Loucy (cell line): ENCODE results near the gene INSIG2.

Source experiments
- H2AFZ ChIP-seq: fragments of 200-600 bp; sonication (generic); 2 replicates; pipeline ENCODE4 v1.6.0; 2016; ENCODE audit warnings: antibody characterized with exemption, mild to moderate bottlenecking, low read length, moderate library complexity
- H3F3A ChIP-seq: fragments of 200-600 bp; 2 replicates; pipeline ENCODE4 v1.6.0; 2016; ENCODE audit warnings: antibody characterized with exemption, low read depth, mild to moderate bottlenecking
- H3K27me3 ChIP-seq: fragments of 200-600 bp; sonication (generic); 2 replicates; pipeline ENCODE4 v1.6.1; 2014; ENCODE audit warnings: low read length, mild to moderate bottlenecking; ENCODE audit not compliant: insufficient read depth, poor library complexity, severe bottlenecking
- H3K36me3 ChIP-seq: fragments of 200-600 bp; sonication (generic); 2 replicates; pipeline ENCODE4 v1.6.1; 2016; ENCODE audit warnings: low read length; ENCODE audit not compliant: insufficient read depth
- H3K4me1 ChIP-seq: fragments of 200-600 bp; sonication (generic); 2 replicates; pipeline ENCODE4 v1.5.1; 2014; ENCODE audit warnings: low read length, mild to moderate bottlenecking; ENCODE audit not compliant: insufficient read depth, poor library complexity, severe bottlenecking
- H3K4me2 ChIP-seq: fragments of 200-600 bp; sonication (generic); 2 replicates; pipeline ENCODE4 v1.6.0; 2014; ENCODE audit warnings: antibody characterized with exemption, low read length, low read depth, mild to moderate bottlenecking; ENCODE audit not compliant: poor library complexity, severe bottlenecking
- H3K4me3 ChIP-seq: fragments of 200-600 bp; sonication (generic); 2 replicates; pipeline ENCODE4 v1.5.1; 2014; ENCODE audit warnings: low read length, mild to moderate bottlenecking, mixed read lengths; ENCODE audit not compliant: poor library complexity, severe bottlenecking
- H3K79me2 ChIP-seq: fragments of 200-600 bp; sonication (generic); 2 replicates; pipeline ENCODE4 v1.6.1; 2014; ENCODE audit warnings: low read length; ENCODE audit not compliant: insufficient read depth
- H3K9ac ChIP-seq: fragments of 200-600 bp; sonication (generic); 2 replicates; pipeline ENCODE4 v1.6.0; 2014; ENCODE audit warnings: mild to moderate bottlenecking, low read depth, low read length, moderate library complexity; ENCODE audit not compliant: poor library complexity, severe bottlenecking
- H3K9me2 ChIP-seq: fragments of 200-600 bp; sonication (generic); replicated peaks from 2 replicates; pipeline ENCODE4 v1.6.1; 2016; ENCODE audit warnings: low read depth, low read length, mixed read lengths
- H3K9me3 ChIP-seq: fragments of 200-600 bp; sonication (generic); 2 replicates; pipeline ENCODE4 v1.6.1; 2014; ENCODE audit warnings: mild to moderate bottlenecking, antibody characterized with exemption, low read length, low read depth; ENCODE audit not compliant: insufficient read depth
- H4K20me1 ChIP-seq: fragments of 200-600 bp; sonication (generic); 2 replicates; pipeline ENCODE4 v1.6.0; 2014; ENCODE audit warnings: antibody characterized with exemption, low read length, mild to moderate bottlenecking; ENCODE audit not compliant: insufficient read depth, poor library complexity, severe bottlenecking
- EZH2phosphoT487 ChIP-seq: fragments of 200-600 bp; IDR thresholded peaks from 2 replicates; pipeline ENCODE4 v1.6.1; 2018; ENCODE audit warnings: antibody characterized with exemption, mild to moderate bottlenecking, moderate library complexity, borderline replicate concordance
- TF ChIP-seq, protein P1 (sequence below): fragments of 200-600 bp; sonication (generic); conservative IDR thresholded peaks from 2 replicates; pipeline ENCODE4 v1.5.1; 2014; ENCODE audit warnings: mild to moderate bottlenecking, antibody characterized with exemption, low read length

INSIG2 gene

DNA sequence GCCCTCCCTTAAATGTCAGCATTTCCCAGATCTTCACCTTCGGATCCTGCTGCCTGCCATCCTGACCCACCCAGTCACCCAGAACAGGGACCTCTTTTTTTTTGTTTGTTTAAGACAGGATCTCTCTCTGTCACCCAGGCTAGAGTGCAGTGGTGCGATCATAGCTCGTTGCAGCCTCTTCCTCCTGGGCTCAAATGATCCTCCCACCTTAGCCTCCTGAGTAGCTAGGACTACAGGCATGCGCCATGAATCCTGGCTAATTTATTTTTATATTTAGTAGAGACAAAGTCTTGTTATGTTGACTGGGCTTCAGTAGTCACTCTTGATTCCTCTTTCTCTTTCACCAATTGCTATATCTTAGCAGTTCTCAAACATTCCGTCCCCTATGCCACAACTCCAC lies 39.0 kb downstream of the INSIG2 start:
- H3K4me3 ChIP-seq = no peak overlapping the region
- no peak for TF ChIP-seq EZH2phosphoT487
- TF ChIP-seq, protein P1, sequence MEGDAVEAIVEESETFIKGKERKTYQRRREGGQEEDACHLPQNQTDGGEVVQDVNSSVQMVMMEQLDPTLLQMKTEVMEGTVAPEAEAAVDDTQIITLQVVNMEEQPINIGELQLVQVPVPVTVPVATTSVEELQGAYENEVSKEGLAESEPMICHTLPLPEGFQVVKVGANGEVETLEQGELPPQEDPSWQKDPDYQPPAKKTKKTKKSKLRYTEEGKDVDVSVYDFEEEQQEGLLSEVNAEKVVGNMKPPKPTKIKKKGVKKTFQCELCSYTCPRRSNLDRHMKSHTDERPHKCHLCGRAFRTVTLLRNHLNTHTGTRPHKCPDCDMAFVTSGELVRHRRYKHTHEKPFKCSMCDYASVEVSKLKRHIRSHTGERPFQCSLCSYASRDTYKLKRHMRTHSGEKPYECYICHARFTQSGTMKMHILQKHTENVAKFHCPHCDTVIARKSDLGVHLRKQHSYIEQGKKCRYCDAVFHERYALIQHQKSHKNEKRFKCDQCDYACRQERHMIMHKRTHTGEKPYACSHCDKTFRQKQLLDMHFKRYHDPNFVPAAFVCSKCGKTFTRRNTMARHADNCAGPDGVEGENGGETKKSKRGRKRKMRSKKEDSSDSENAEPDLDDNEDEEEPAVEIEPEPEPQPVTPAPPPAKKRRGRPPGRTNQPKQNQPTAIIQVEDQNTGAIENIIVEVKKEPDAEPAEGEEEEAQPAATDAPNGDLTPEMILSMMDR = no peak
- H3K9ac ChIP-seq = no peak overlapping the region
- H3K4me1 ChIP-seq = peaks cover 25% of the 10 kb centered on the region
- no peaks in the 10 kb centered on the region for H3K9me3 ChIP-seq
- H3K4me2 ChIP-seq = no peak overlapping the region
- H2AFZ ChIP-seq = no peak overlapping the region
- H3F3A ChIP-seq = 0 out of 2 replicates have a peak, but pooled peaks cover 3% of the 10 kb centered on the region
- H3K27me3 ChIP-seq = no peaks in the 10 kb centered on the region
- H3K79me2 ChIP-seq = no peaks in the 10 kb centered on the region
- H4K20me1 ChIP-seq = no peaks in the 10 kb centered on the region
- H3K36me3 ChIP-seq = no peaks in the 10 kb centered on the region
- H3K9me2 ChIP-seq = no peaks in the 10 kb centered on the region

DNA sequence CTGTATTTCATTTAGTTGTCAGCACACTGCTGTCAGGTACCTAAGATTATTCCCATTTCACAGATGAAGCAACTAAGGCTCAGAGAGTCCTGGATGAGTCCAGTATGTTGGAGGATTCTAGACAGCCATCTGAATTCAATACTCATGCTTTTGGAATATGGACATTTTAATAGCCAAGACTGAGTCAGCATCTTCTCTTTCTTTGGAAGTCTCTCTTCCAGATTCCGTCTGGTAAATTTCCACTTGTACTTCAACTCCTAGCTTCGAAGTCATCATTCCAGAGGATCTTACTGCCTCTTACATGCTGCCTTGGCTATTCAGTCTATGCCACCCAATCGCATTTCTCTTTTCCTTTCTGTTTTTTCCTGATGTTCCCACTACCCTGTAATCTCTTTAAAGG lies 40.6 kb downstream of the INSIG2 start:
- H3K9ac ChIP-seq = no peak overlapping the region
- H3K4me3 ChIP-seq = no peak overlapping the region
- TF ChIP-seq EZH2phosphoT487 = no peak
- TF ChIP-seq, protein P1 = no peak
- H3K36me3 ChIP-seq = no peaks in the 10 kb centered on the region
- no peaks in the 10 kb centered on the region for H3K79me2 ChIP-seq
- H3K4me2 ChIP-seq = no peak overlapping the region
- no peaks in the 10 kb centered on the region for H3K9me3 ChIP-seq
- no peak overlapping the region for H2AFZ ChIP-seq
- no peaks in the 10 kb centered on the region for H3K9me2 ChIP-seq
- peaks cover 18% of the 10 kb centered on the region for H3K4me1 ChIP-seq
- H3F3A ChIP-seq = 0 out of 2 replicates have a peak, but pooled peaks cover 3% of the 10 kb centered on the region
- no peaks in the 10 kb centered on the region for H3K27me3 ChIP-seq
- no peaks in the 10 kb centered on the region for H4K20me1 ChIP-seq

DNA sequence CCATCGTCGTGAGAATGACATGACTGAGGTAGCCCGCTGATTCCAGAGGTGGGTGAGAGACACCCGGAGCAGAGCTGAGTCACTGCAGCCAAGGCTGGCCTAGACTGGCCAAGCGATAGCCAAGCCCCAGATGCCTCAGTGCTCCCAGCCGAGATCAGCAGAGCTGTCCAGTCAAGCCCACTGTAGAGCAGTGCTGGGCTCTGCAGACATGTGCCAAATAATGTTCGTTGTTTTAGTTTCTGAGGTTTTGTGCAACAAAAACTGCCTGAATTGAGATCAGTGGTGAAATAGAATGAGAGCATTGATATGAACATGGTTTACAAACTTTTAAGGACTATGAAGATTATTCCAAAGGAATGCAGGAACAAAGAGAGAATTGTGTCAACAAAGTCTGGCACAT lies 42.1 kb downstream of the INSIG2 start:
- H3K4me1 ChIP-seq = peaks cover 18% of the 10 kb centered on the region
- no peak overlapping the region for H3K4me3 ChIP-seq
- H4K20me1 ChIP-seq = no peaks in the 10 kb centered on the region
- H3K9ac ChIP-seq = no peak overlapping the region
- peak overlapping the region; percentile 43 for H3K4me2 ChIP-seq
- H3K79me2 ChIP-seq = no peaks in the 10 kb centered on the region
- no peaks in the 10 kb centered on the region for H3K36me3 ChIP-seq
- no peaks in the 10 kb centered on the region for H3K9me3 ChIP-seq
- 0 out of 2 replicates have a peak, but pooled peaks cover 3% of the 10 kb centered on the region for H3F3A ChIP-seq
- no peak for TF ChIP-seq EZH2phosphoT487
- TF ChIP-seq, protein P1 = no peak
- no peaks in the 10 kb centered on the region for H3K9me2 ChIP-seq
- no peaks in the 10 kb centered on the region for H3K27me3 ChIP-seq
- H2AFZ ChIP-seq = no peak overlapping the region
